HG03135 (cell line): ENCODE data around the gene C5orf15.

Experiments used
- ATAC-seq: cut with Tn5 transposase; IDR thresholded peaks from one replicate; pipeline ENCODE4 v1.9.1; 2021; ENCODE audit warnings: mild to moderate bottlenecking, moderate library complexity; ENCODE audit not compliant: unreplicated experiment

Gene C5orf15

GRCh38 chr5:133968204-133968980 is at the start of gene C5orf15:
Gene C5orf15 (minus strand): TSS chr5:133968625. CDS start chr5:133968584, 41 bp downstream.
- ATAC-seq: peak; percentile 98

GRCh38 chr5:134008266-134008749 is 39.9 kb upstream of the C5orf15 start:
- ATAC-seq: no peak

GRCh38 chr5:134007581-134008265 is 39.3 kb upstream of the C5orf15 start:
- no peak for ATAC-seq

GRCh38 chr5:134006115-134006514 is 37.7 kb upstream of the C5orf15 start:
- no peak for ATAC-seq

GRCh38 chr5:134005417-134006061 is 37.1 kb upstream of the C5orf15 start:
- ATAC-seq: no peak

- ATAC-seq: peak; percentile 81
Measured at GRCh38 chr5:134004626-134005416, 36.4 kb upstream of the C5orf15 start, which contains the start of gene VDAC1. Gene VDAC1 (minus strand): TSS chr5:134004975. CDS start chr5:133993012, 11,963 bp downstream.

GRCh38 chr5:134003817-134004625 is 35.6 kb upstream of the C5orf15 start:
- ATAC-seq: peak; percentile 24

GRCh38 chr5:134003064-134003816 is 34.8 kb upstream of the C5orf15 start:
- no peak for ATAC-seq

- ATAC-seq: no peak
Measured at GRCh38 chr5:134001938-134002731, 33.7 kb upstream of the C5orf15 start.

GRCh38 chr5:134000696-134001453 is 32.5 kb upstream of the C5orf15 start:
- ATAC-seq: no peak

GRCh38 chr5:134000091-134000511 is 31.7 kb upstream of the C5orf15 start:
- no peak for ATAC-seq

- ATAC-seq: no peak
Measured at GRCh38 chr5:133998807-133999206, 30.4 kb upstream of the C5orf15 start.

GRCh38 chr5:133998042-133998441 is 29.6 kb upstream of the C5orf15 start:
- no peak for ATAC-seq

GRCh38 chr5:133996683-133997252 is 28.3 kb upstream of the C5orf15 start:
- no peak for ATAC-seq

GRCh38 chr5:133995883-133996563 is 27.6 kb upstream of the C5orf15 start:
- no peak for ATAC-seq

GRCh38 chr5:133995341-133995740 is 26.9 kb upstream of the C5orf15 start:
- no peak for ATAC-seq

GRCh38 chr5:133994990-133995333 is 26.5 kb upstream of the C5orf15 start:
- ATAC-seq: no peak
